Non-pigmented ciliary epithelial cell (primary cell): ENCODE measurements around the gene GRIFIN.
"Not testable (repeated sequence)": the region's sequence is repeated elsewhere in the genome, so short reads cannot be mapped to it uniquely, and the experiment has no call there.

Experiments
- DNase-seq: peaks from one replicate; pipeline ENCODE4 v3.0.0-alpha.2; 2010; ENCODE audit warnings: low read depth

The GRIFIN gene

GRCh38 chr7:2477447-2478398, 1.5 kb upstream of the GRIFIN start:
- DNase-seq: no peak

- DNase-seq: no peak
Measured at GRCh38 chr7:2476776-2477446, 713 bp upstream of the GRIFIN start.

- no peak for DNase-seq
Measured at GRCh38 chr7:2475678-2476015, 551 bp downstream of the GRIFIN start.

GRCh38 chr7:2474813-2475677, 1.2 kb downstream of the GRIFIN start:
- no peak for DNase-seq

- DNase-seq: no peak
Measured at GRCh38 chr7:2474224-2474623, 2.0 kb downstream of the GRIFIN start.

GRCh38 chr7:2473496-2474180, 2.6 kb downstream of the GRIFIN start:
- no peak for DNase-seq

GRCh38 chr7:2472739-2473138, 3.5 kb downstream of the GRIFIN start:
- DNase-seq: no peak

- no peak for DNase-seq
Measured at GRCh38 chr7:2471396-2471795, 4.8 kb downstream of the GRIFIN start.

GRCh38 chr7:2471022-2471329, 5.2 kb downstream of the GRIFIN start:
- DNase-seq: peak; percentile 30

- no peak for DNase-seq
Measured at GRCh38 chr7:2470204-2471021, 5.8 kb downstream of the GRIFIN start.

- not testable (repeated sequence) for DNase-seq
Measured at GRCh38 chr7:2469460-2470203, 6.6 kb downstream of the GRIFIN start.

- no peak for DNase-seq
Measured at GRCh38 chr7:2468227-2468626, 8.0 kb downstream of the GRIFIN start.

- DNase-seq: no peak
Measured at GRCh38 chr7:2466675-2467074, 9.5 kb downstream of the GRIFIN start.

GRCh38 chr7:2465928-2466327, 10.3 kb downstream of the GRIFIN start:
- DNase-seq: no peak

GRCh38 chr7:2462731-2463130, 13.5 kb downstream of the GRIFIN start:
- no peak for DNase-seq

- DNase-seq: no peak
Measured at GRCh38 chr7:2461268-2462026, 14.8 kb downstream of the GRIFIN start.

- DNase-seq: no peak
Measured at GRCh38 chr7:2460641-2461040, 15.6 kb downstream of the GRIFIN start.

GRCh38 chr7:2460188-2460587, 16.0 kb downstream of the GRIFIN start:
- DNase-seq: no peak

GRCh38 chr7:2459674-2460073, 16.5 kb downstream of the GRIFIN start:
- no peak for DNase-seq

- not testable (repeated sequence) for DNase-seq
Measured at GRCh38 chr7:2453849-2454248, 22.3 kb downstream of the GRIFIN start.
